GM23338 (cell line): ENCODE measurements around the gene HJURP. TPM values are rescaled to one million over a fixed set of nuclear protein-coding genes. Genes with fewer than 3 reads are reported as not detected.

ENCODE experiments used
- ATAC-seq: fragments of 200-7000 bp; cut with Tn5 transposase; 3 replicates; pipeline ENCODE4 v1.9.1; 2020
- DNase-seq: peaks from one replicate; pipeline ENCODE4 v3.0.0-alpha.2; 2015; ENCODE audit warnings: low spot score
- H2AFZ ChIP-seq: fragments of 200-600 bp; sonication (generic); 2 replicates; pipeline ENCODE4 v1.8.0; 2016; ENCODE audit warnings: antibody characterized with exemption, mild to moderate bottlenecking, moderate library complexity
- H3F3A ChIP-seq: fragments of 200-600 bp; sonication (generic); replicated peaks from 2 replicates; pipeline ENCODE4 v1.8.0; 2017; ENCODE audit warnings: antibody characterized with exemption, mixed run types, low read depth
- H3K27ac ChIP-seq: fragments of 200-600 bp; sonication (generic); 2 replicates; pipeline ENCODE4 v1.6.1; 2016; ENCODE audit warnings: low read depth
- H3K27me3 ChIP-seq: fragments of 200-600 bp; sonication (generic); 2 replicates; pipeline ENCODE4 v1.8.0; 2016; ENCODE audit warnings: mild to moderate bottlenecking, mixed run types, moderate library complexity; ENCODE audit not compliant: insufficient read depth
- H3K36me3 ChIP-seq: fragments of 200-600 bp; sonication (generic); 2 replicates; pipeline ENCODE4 v1.8.0; 2016; ENCODE audit warnings: mild to moderate bottlenecking; ENCODE audit not compliant: insufficient read depth
- H3K4me1 ChIP-seq: fragments of 200-600 bp; sonication (generic); 2 replicates; pipeline ENCODE4 v1.8.0; 2016; ENCODE audit warnings: mild to moderate bottlenecking, moderate library complexity; ENCODE audit not compliant: insufficient read depth
- H3K4me2 ChIP-seq: fragments of 200-600 bp; sonication (generic); 2 replicates; pipeline ENCODE4 v1.7.1; 2017; ENCODE audit warnings: mixed run types
- H3K4me3 ChIP-seq: fragments of 200-600 bp; sonication (generic); 2 replicates; pipeline ENCODE4 v1.6.1; 2016; ENCODE audit warnings: mixed run types
- H3K79me2 ChIP-seq: fragments of 200-600 bp; sonication (generic); replicated peaks from 2 replicates; pipeline ENCODE4 v1.8.0; 2017; ENCODE audit warnings: mild to moderate bottlenecking; ENCODE audit not compliant: insufficient read depth
- H3K9me2 ChIP-seq: fragments of 200-600 bp; sonication (generic); 2 replicates; pipeline ENCODE4 v1.8.0; 2017; ENCODE audit not compliant: insufficient read depth
- H4K20me1 ChIP-seq: fragments of 200-600 bp; sonication (generic); replicated peaks from 2 replicates; pipeline ENCODE4 v1.8.0; 2017; ENCODE audit warnings: mild to moderate bottlenecking; ENCODE audit not compliant: insufficient read depth
- H3K27ac Mint-ChIP-seq: 2 replicates; pipeline ENCODE4 v1.8.0; 2020; ENCODE audit warnings: inconsistent platforms, mild to moderate bottlenecking, moderate library complexity, mixed read lengths
- H3K27me3 Mint-ChIP-seq: 3 replicates; pipeline ENCODE4 v1.8.0; 2022; ENCODE audit warnings: low read depth, mild to moderate bottlenecking, moderate library complexity, mixed read lengths, inconsistent platforms; ENCODE audit not compliant: insufficient read depth, poor library complexity
- H3K36me3 Mint-ChIP-seq: 3 replicates; pipeline ENCODE4 v1.8.0; 2021; ENCODE audit warnings: low read depth, mild to moderate bottlenecking, inconsistent platforms, moderate library complexity, mixed read lengths
- H3K4me1 Mint-ChIP-seq: 3 replicates; pipeline ENCODE4 v1.8.0; 2020; ENCODE audit warnings: mild to moderate bottlenecking, inconsistent platforms, mixed read lengths
- H3K4me3 Mint-ChIP-seq: 3 replicates; pipeline ENCODE4 v1.8.0; 2021; ENCODE audit warnings: moderate library complexity, mild to moderate bottlenecking, inconsistent platforms, mixed read lengths
- H3K9me3 Mint-ChIP-seq: 3 replicates; pipeline ENCODE4 v1.8.0; 2020; ENCODE audit warnings: moderate library complexity, mild to moderate bottlenecking, inconsistent platforms, mixed read lengths
- EZH2 ChIP-seq: fragments of 200-600 bp; sonication (generic); IDR thresholded peaks from one replicate; pipeline ENCODE4 v1.8.0; 2017; ENCODE audit warnings: antibody characterized with exemption, mild to moderate bottlenecking, low read depth; ENCODE audit not compliant: unreplicated experiment
- EZH2phosphoT487 ChIP-seq: fragments of 200-600 bp; sonication (generic); IDR thresholded peaks from one replicate; pipeline ENCODE4 v1.8.1; 2018; ENCODE audit warnings: antibody characterized with exemption; ENCODE audit not compliant: unreplicated experiment
- JUNB ChIP-seq: IDR thresholded peaks from one replicate; pipeline ENCODE4 v1.6.1; 2016; ENCODE audit warnings: antibody characterized with exemption; ENCODE audit not compliant: unreplicated experiment
- NANOG ChIP-seq: IDR thresholded peaks from 2 replicates; pipeline ENCODE4 v1.6.1; 2016; ENCODE audit warnings: antibody characterized with exemption, borderline replicate concordance
- POLR2AphosphoS5 ChIP-seq: IDR thresholded peaks from 2 replicates; pipeline ENCODE4 v1.6.1; 2016; ENCODE audit warnings: antibody characterized with exemption, low read depth
- STAT1 ChIP-seq: IDR thresholded peaks from one replicate; pipeline ENCODE4 v1.6.1; 2016; ENCODE audit warnings: antibody characterized with exemption; ENCODE audit not compliant: unreplicated experiment
- ZNF114 ChIP-seq: fragments of 250-450 bp; sonication (Bioruptor Pico); IDR thresholded peaks from 2 replicates; pipeline ENCODE4 v1.5.0; 2020; ENCODE audit warnings: mild to moderate bottlenecking, moderate library complexity
- ZNF331 ChIP-seq: fragments of 250-450 bp; sonication (Bioruptor Pico); IDR thresholded peaks from 2 replicates; pipeline ENCODE4 v1.5.0; 2020; ENCODE audit warnings: low read depth, mild to moderate bottlenecking, moderate library complexity
- polyA plus RNA-seq: library from polyadenylated mRNA; unstranded; fragments of >200 nt; fragmentation: Nextera tagmentation; extraction: Ambion mirVana; gene quantifications from 2 replicates; pipeline ENCODE4 v1.2.1, GENCODE V29; 2016
- total RNA-seq: library from RNA; depleted of rRNA; stranded (reverse); fragments of >200 nt; shearing (Covaris generic); gene quantifications from 2 replicates; pipeline ENCODE4 v1.2.3, GENCODE V29; 2014
- TF ChIP-seq, protein P1 (sequence below): IDR thresholded peaks from 2 replicates; pipeline ENCODE4 v1.6.1; 2016; ENCODE audit warnings: antibody characterized with exemption
- TF ChIP-seq, protein P2 (sequence below): IDR thresholded peaks from one replicate; pipeline ENCODE4 v1.6.1; 2018; ENCODE audit warnings: antibody characterized with exemption; ENCODE audit not compliant: unreplicated experiment

HJURP gene
- total and polyA plus RNA-seq, 2 experiments from 2014 or later, result 42.9 to 49.2 TPM

DNA sequence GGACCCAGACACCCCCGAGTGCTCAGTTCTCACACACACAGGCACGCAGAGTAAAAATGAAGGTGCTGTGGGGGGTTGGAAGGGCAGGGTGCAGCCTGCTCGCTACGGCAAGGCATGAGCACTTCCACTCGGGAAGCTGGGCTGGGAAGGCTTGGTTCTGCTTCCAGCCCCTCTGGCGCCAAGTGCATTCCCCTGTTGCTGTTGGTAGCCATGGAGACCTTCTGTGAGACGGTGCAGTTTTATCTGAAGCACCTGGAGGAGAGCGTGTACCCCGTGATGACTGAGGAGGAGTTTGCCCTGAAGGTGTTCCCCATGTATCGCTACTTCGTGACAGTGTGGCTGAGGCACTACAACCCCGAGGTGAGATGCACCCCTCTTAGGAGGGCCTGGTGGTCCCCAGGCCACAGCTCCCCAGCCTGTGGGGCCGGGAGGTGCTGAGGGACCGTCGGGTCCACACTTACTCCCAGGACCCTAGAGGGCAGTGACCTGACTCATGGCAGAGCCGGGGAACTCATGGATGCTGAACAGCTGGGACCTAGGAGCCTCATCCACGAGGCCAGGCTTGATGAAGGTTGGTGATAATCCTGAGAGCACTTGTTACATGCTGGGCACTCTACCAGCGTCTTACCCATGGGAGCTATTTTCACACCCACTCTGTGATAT lies 60.7 kb downstream of the HJURP start (continued):
- TF ChIP-seq, protein P1, sequence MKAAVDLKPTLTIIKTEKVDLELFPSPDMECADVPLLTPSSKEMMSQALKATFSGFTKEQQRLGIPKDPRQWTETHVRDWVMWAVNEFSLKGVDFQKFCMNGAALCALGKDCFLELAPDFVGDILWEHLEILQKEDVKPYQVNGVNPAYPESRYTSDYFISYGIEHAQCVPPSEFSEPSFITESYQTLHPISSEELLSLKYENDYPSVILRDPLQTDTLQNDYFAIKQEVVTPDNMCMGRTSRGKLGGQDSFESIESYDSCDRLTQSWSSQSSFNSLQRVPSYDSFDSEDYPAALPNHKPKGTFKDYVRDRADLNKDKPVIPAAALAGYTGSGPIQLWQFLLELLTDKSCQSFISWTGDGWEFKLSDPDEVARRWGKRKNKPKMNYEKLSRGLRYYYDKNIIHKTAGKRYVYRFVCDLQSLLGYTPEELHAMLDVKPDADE, result no peak
- no peak for TF ChIP-seq EZH2
- no peak for TF ChIP-seq ZNF331 (CRISPR knock-in tag)
- TF ChIP-seq NANOG, result no peak
- TF ChIP-seq ZNF114, result no peak
- no peak for TF ChIP-seq JUNB
- no peak for TF ChIP-seq STAT1
- no peak for TF ChIP-seq EZH2phosphoT487
- TF ChIP-seq, protein P2, sequence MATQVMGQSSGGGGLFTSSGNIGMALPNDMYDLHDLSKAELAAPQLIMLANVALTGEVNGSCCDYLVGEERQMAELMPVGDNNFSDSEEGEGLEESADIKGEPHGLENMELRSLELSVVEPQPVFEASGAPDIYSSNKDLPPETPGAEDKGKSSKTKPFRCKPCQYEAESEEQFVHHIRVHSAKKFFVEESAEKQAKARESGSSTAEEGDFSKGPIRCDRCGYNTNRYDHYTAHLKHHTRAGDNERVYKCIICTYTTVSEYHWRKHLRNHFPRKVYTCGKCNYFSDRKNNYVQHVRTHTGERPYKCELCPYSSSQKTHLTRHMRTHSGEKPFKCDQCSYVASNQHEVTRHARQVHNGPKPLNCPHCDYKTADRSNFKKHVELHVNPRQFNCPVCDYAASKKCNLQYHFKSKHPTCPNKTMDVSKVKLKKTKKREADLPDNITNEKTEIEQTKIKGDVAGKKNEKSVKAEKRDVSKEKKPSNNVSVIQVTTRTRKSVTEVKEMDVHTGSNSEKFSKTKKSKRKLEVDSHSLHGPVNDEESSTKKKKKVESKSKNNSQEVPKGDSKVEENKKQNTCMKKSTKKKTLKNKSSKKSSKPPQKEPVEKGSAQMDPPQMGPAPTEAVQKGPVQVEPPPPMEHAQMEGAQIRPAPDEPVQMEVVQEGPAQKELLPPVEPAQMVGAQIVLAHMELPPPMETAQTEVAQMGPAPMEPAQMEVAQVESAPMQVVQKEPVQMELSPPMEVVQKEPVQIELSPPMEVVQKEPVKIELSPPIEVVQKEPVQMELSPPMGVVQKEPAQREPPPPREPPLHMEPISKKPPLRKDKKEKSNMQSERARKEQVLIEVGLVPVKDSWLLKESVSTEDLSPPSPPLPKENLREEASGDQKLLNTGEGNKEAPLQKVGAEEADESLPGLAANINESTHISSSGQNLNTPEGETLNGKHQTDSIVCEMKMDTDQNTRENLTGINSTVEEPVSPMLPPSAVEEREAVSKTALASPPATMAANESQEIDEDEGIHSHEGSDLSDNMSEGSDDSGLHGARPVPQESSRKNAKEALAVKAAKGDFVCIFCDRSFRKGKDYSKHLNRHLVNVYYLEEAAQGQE, result no peak

DNA sequence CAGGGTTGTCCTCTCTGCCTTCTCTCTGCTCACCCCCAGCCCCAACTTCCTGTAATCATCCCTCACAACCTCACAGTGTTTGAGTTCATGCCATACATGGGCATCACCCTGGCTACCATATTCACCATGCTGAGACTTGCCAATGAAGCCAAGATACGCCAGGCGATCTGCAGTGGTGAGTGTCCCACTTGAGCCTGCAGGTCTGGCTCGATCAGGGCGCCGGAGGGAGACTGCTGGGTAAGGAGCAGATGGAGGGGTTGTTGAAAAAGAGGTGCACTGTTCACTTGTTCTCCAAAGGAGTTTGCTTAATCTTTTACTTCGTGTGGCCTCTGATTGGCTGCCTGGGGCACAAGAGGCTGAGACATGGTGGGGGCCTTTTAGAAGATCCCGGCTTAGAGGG lies 61.6 kb downstream of the HJURP start:
- peaks cover 12% of the 10 kb centered on the region for H3K9me3 Mint-ChIP-seq
- ATAC-seq, result no peak
- TF ChIP-seq, protein P2, result no peak
- TF ChIP-seq POLR2AphosphoS5 (no peak), JUNB (no peak)
- TF ChIP-seq, protein P1, result no peak

More for the DNA sequence above, 61.6 kb downstream of the HJURP start:
- Histone ChIP-seq H3K27ac (no peak overlapping the region), H3K27me3 (no peaks in the 10 kb centered on the region), H3K4me2 (no peak overlapping the region), H2AFZ (no peak overlapping the region), H3K4me3 (no peak overlapping the region), H3K9me2 (no peaks in the 10 kb centered on the region), H3K79me2 (no peaks in the 10 kb centered on the region), H3K4me1 (no peaks in the 10 kb centered on the region), H3K36me3 (no peaks in the 10 kb centered on the region), H4K20me1 (no peaks in the 10 kb centered on the region), H3F3A (no peaks in the 10 kb centered on the region)
- Mint-ChIP-seq H3K27ac (no peak overlapping the region), H3K4me1 (no peaks in the 10 kb centered on the region; the same call in 2 of the 3 replicates), H3K27me3 (peaks cover 11% of the 10 kb centered on the region), H3K36me3 (no peaks in the 10 kb centered on the region; the same call in 2 of the 3 replicates), H3K4me3 (no peak overlapping the region)
- DNase-seq, result no peak
